SH-SY5Y (cell line): ENCODE data around the gene KRTAP5-5.

Experiments
- GATA2 ChIP-seq: IDR thresholded peaks from 2 replicates; pipeline ENCODE4 v1.6.1; 2011; ENCODE audit warnings: mild to moderate bottlenecking, low read depth, low read length
- GATA3 ChIP-seq: IDR thresholded peaks from 2 replicates; pipeline ENCODE4 v1.6.1; 2011; ENCODE audit warnings: low read depth, mild to moderate bottlenecking, low read length, moderate library complexity

- TF ChIP-seq GATA3 (no peak), GATA2 (no peak)
Observed at GRCh38 chr11:1652442-1652770, 22.8 kb downstream of the KRTAP5-5 start.
